Right renal pelvis (tissue), 4 donors: ENCODE measurements around the gene TMEM175. TPM values are rescaled to one million over a fixed set of nuclear protein-coding genes. Genes with fewer than 3 reads are reported as not detected.

Experiments
- DNase-seq, 4 donors: peaks; one replicate each; pipeline ENCODE4 v3.0.0-alpha.2; 2013; ENCODE audit warnings: low read depth in 4 of 4, low spot score in 3 of 4, missing footprints in 1 of 4
- polyA plus RNA-seq, 4 donors: library from polyadenylated mRNA; unstranded; fragments of 120-200 nt; gene quantifications; one replicate each; pipeline ENCODE4 v1.2.1, GENCODE V29; 2013; ENCODE audit not compliant: insufficient read length in 4 of 4

The TMEM175 gene
- polyA plus RNA-seq, 4 donors: 21.6 to 26.8 (median 23.5) TPM

- no peak for DNase-seq
Observed at GRCh38 chr4:957231-957580, 24.9 kb downstream of the TMEM175 start.

GRCh38 chr4:957581-958313, 25.5 kb downstream of the TMEM175 start:
- no peak for DNase-seq

GRCh38 chr4:958314-958665, 26.0 kb downstream of the TMEM175 start:
- no peak for DNase-seq

- DNase-seq: no peak
Observed at GRCh38 chr4:958696-959337, 26.6 kb downstream of the TMEM175 start.

DNA sequence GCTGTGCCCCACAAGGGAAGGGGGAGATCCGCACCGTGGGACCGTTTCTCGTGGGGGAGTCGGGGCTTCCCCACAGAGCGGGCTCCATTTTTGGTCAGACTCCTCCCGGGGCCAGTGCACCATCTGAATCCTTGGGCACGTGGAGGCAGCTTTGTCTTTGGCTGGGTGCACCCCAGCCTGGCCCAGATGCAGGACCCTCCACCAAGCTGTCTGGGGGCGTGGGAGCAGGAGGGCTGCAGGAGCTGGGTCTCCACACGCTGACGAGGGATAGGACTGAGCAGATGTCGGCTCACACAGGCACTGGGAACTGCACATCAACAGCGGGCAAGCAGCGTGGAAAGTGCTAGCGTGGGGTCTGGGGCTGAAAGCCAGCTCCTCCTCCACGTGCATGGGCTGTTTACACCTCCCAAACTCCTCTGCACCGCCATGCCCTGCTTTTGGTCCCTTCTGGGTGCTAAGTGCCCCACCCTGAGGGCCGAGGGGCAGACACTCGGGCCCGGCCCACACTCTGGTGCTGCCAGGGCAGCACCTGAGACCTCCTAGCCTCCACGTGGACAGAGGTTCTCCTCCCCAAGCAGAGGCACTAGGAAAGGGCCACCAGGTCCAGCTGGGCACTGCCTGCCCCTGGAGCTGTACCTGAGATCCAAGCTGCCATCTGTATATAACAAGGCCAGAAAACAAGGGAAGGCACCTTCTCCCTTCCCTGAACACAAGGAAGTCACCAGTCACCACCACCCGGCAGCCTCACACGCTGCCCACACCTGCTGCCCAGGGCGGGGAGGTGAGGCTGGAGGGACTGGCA, 27.3 kb downstream of the TMEM175 start:
- DNase-seq: no peak

DNA sequence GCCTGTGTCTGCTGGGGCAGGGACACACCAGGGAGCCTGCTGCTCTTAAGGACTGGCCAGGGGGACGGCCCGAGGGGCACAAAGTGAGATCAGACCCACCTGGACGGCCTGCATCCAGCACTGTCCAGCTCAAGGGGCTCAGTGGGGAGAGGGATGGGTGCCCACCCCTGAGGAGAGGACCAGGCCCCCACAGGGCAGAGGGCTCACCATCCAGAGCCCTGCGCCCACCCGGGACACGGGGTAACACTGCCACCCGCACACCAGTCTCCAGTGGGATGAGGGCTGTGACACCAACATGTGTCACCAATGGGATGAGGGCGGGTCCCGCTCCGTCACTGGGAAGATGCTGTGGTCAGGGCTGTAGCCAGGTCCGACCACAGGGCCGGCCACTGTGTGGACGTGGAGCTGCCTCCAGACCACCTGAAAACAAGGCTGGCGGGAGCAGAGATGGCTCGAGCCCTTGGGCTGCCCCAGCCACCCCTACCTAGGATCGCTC, 27.9 kb downstream of the TMEM175 start:
- DNase-seq: no peak

DNA sequence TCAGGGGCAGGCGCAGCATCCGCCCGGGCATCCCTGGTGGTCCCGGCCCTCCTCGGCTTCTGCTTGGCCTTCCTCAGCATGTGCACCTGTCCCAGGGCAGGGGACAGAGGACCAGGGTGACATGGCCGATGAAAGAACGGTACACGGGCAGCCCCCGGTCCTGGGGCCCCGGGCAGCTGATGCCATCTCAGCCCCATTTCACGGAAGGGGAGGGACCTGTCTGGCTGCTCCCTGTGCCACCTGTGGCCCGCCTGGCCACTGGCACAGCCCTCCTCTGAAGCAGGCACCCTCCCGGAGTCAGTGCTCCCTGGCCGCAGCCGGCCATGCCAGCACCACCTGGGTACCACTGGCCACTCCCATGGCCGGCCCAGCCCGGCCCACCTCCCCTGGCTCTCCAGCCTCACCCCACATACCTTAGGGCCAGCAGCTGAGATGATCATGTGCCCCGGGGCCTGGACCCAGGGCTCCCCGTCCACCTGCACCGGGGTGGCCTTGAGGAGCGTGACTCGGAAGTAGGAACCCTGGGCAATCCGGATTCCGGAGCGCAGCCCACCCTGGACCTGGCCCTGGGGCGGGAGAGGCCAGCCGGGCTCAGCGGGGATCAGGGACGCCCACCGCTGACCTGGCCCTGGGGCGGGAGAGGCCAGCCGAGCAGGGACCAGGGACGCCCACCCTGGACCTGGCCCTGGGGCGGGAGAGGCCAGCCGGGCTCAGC, 28.5 kb downstream of the TMEM175 start:
- DNase-seq: no peak

- DNase-seq: no peak
Observed at GRCh38 chr4:961351-962230, 29.3 kb downstream of the TMEM175 start.

GRCh38 chr4:962231-963208, 30.3 kb downstream of the TMEM175 start:
- DNase-seq: no peak

DNA sequence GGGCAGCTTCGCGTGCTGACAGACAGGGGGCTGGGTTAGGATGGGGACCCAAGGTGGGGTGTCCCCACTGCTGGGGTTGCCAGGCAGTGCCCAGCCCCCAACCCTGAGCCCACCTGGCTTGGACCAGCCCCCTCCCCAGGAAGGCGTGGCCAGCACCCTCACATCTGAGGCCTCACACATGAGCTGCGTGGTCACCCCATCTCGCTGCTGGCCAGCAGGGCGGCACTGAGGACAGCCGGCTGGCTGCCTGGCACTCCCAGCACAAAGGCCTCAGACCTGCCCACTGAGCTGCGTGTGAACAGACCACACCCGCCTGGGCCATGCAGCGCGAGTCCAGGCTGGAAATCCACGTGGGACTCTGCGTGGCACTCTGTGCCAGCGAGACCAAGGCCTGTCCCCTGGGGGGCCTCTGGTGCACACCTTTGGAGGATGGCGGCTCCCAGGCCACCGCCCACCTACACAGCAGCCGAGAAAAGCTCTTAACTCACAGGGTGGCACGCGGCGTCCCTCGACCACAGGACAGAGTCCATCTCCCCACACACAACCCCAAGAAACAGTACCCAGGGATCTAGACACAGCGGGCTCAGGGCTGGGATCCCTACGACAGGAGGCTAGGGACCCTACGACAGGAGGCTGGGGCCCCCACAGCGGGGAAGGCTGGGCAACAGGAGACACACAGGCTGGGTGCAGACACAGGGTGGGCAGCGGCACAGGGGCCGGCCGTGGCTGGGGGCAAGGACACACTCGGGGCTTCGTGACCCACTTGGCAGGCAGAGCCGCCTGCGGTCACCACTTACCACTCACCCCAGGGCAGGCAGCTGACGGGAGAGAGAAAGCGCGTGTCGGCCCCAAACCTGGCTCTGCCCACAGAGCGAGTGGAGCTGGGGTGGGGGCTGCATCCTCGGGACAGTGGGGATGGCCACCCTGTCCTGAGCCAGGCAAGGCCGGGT, 31.3 kb downstream of the TMEM175 start:
- no peak for DNase-seq

GRCh38 chr4:964346-965025, 32.2 kb downstream of the TMEM175 start:
- no peak for DNase-seq

- DNase-seq: no peak
Observed at GRCh38 chr4:965048-965765, 32.9 kb downstream of the TMEM175 start.

GRCh38 chr4:965766-966134, 33.5 kb downstream of the TMEM175 start:
- DNase-seq: no peak

DNA sequence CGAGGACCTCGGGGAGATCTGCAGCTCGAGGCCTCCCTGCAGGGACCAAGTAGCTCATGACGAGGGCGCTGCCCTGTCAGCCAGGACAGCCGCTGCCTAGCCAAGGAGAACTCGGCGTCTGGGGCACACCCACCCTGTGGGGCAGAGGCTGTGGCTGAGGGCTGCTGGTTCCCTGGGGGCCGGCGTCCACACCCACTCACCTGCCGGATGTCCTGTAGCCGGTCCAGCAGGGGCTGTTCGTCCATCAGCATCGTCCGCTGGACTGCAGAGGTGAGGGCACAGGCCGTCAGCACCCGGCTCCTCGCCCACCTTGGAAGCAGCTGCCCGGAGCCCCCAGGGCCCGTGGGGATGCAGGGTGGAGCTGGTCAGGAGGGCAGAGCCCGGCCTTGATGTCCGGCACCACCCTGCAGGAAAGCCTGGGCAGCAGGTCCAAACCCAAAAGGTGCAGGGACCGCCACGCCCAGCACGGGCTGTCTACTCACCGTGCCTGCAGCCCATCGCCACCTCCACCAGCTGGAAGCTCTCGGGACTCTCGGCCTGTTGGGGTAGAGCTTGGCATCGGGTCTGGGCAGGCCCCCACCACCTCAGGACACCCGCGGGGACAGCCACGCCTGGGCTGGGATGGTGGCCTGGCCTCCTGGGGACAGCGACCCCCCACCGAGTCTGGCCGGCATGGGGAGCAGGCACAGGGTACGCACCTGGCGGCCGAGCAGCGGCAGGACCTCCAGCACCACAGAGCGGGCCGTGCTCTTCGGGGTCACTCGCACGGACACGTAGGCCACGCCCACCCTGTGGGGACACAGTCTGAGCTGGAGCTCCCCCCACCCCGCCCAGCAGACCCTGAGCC, 34.2 kb downstream of the TMEM175 start:
- DNase-seq: no peak
